Regular cardiac myocyte (primary cell): ENCODE data around the gene ETNPPL. TPM values are rescaled to one million over a fixed set of nuclear protein-coding genes. Genes with fewer than 3 reads are reported as not detected.

Experiments used
- total RNA-seq: library from RNA; depleted of rRNA; stranded (reverse); fragments of >200 nt; gene quantifications from 2 replicates; pipeline ENCODE4 v1.2.3, GENCODE V29; 2014

Gene ETNPPL
- total RNA-seq, result not detected in 2 replicates

DNA sequence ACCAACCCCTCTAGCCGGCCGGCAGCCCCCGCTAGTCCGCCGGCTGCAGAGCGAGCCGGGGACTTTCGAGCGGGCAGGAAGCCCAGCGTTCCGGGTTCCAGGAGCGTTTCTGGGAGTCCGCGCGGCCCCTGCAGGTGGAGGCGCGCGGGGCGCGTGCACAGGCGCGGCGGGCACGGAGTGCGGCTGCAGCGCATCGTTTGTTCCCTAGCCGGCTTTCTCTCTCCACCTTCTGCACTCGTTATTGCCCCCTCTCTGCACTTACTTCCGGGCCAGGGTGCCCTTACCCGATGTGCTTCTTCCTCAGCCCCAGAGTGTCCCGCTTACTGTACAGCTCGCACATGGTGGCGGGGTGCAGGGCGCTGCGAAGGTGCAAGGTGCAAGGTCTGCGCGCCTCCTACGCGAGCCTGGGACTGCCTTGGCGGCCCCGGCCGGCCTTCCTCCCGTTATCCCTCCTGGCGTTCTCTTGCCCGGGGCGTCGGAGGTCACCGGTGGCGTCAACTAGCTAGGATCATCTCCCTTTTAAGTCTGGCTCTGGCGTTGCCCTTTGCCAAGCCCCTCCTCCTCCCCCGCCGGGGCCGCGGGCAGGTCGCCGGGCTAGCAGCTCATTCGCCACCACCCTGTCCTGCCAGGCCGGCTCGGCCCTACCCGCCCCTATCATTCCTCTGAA, at the start of gene ETNPPL:
ETNPPL (minus strand) TSS at position 495 of the 667 bp plus-strand sequence; CDS start at position 340, 155 bp downstream.

Other genes starting within 250 kb of the ETNPPL start
- gene RPL34, start 142.5 kb downstream of the ETNPPL start, total RNA-seq, result 773 and 784 TPM in 2 replicates
- gene OSTC, start 112.5 kb downstream of the ETNPPL start, total RNA-seq, result 448 and 452 TPM in 2 replicates